Neural cell (in vitro differentiated cells): ENCODE results near the gene TANGO6. TPM values are rescaled to one million over a fixed set of nuclear protein-coding genes. Genes with fewer than 3 reads are reported as not detected.

Source experiments
- H2AFZ ChIP-seq: fragments of 200-600, 300-800 bp; sonication (generic), shearing (Covaris generic); 2 replicates; pipeline ENCODE4 v1.6.0; 2014; ENCODE audit warnings: low read depth, mild to moderate bottlenecking, antibody characterized with exemption, low read length, moderate library complexity
- H3F3A ChIP-seq: fragments of 200-600 bp; shearing (Covaris generic); 2 replicates; pipeline ENCODE4 v1.6.1; 2016; ENCODE audit warnings: mild to moderate bottlenecking, moderate library complexity, mixed read lengths, antibody characterized with exemption, low read length; ENCODE audit not compliant: insufficient read depth, poor library complexity, severe bottlenecking
- H3K27ac ChIP-seq: fragments of 200-600, 300-800 bp; sonication (generic), shearing (Covaris generic); 2 replicates; pipeline ENCODE4 v1.5.1; 2014; ENCODE audit warnings: mild to moderate bottlenecking, low read length, moderate library complexity
- H3K27me3 ChIP-seq: fragments of 300-800, 200-600 bp; sonication (generic), shearing (Covaris generic); 2 replicates; pipeline ENCODE4 v1.6.0; 2014; ENCODE audit warnings: mild to moderate bottlenecking, low read depth, low read length, moderate library complexity; ENCODE audit not compliant: insufficient read depth
- H3K36me3 ChIP-seq: fragments of 300-800, 200-600 bp; sonication (generic), shearing (Covaris generic); 2 replicates; pipeline ENCODE4 v1.5.1; 2014; ENCODE audit warnings: mild to moderate bottlenecking, antibody characterized with exemption, low read length, moderate library complexity; ENCODE audit not compliant: insufficient read depth
- H3K4me2 ChIP-seq: fragments of 300-800, 200-600 bp; sonication (generic), shearing (Covaris generic); 2 replicates; pipeline ENCODE4 v1.6.0; 2014; ENCODE audit warnings: mild to moderate bottlenecking, low read length
- H3K4me3 ChIP-seq: fragments of 300-800, 200-600 bp; sonication (generic), shearing (Covaris generic); 2 replicates; pipeline ENCODE4 v1.5.1; 2014; ENCODE audit warnings: mild to moderate bottlenecking, low read length, moderate library complexity
- H3K79me2 ChIP-seq: fragments of 200-600 bp; shearing (Covaris generic); replicated peaks from 2 replicates; pipeline ENCODE4 v1.6.0; 2014; ENCODE audit warnings: mild to moderate bottlenecking, low read length, moderate library complexity; ENCODE audit not compliant: insufficient read depth
- H3K9ac ChIP-seq: fragments of 300-800, 200-600 bp; sonication (generic), shearing (Covaris generic); 2 replicates; pipeline ENCODE4 v1.6.1; 2016; ENCODE audit warnings: mild to moderate bottlenecking, low read length, mixed read lengths
- H3K9me2 ChIP-seq: fragments of 200-600 bp; shearing (Covaris generic); 2 replicates; pipeline ENCODE4 v1.6.1; 2016; ENCODE audit warnings: mild to moderate bottlenecking, low read length, mixed read lengths; ENCODE audit not compliant: insufficient read depth
- H3K9me3 ChIP-seq: fragments of 200-600, 300-800 bp; sonication (generic), shearing (Covaris generic); 2 replicates; pipeline ENCODE4 v1.6.1; 2016; ENCODE audit warnings: mild to moderate bottlenecking, mixed run types, low read length, moderate library complexity, mixed read lengths
- H4K20me1 ChIP-seq: fragments of 200-600 bp; shearing (Covaris generic); 2 replicates; pipeline ENCODE4 v1.6.1; 2016; ENCODE audit warnings: mild to moderate bottlenecking, mixed run types; ENCODE audit not compliant: insufficient read depth
- EP300 ChIP-seq: fragments of 450-650 bp; conservative IDR thresholded peaks from 2 replicates; pipeline ENCODE4 v1.6.1; 2014; ENCODE audit warnings: antibody characterized with exemption, mild to moderate bottlenecking, moderate library complexity; ENCODE audit not compliant: poor library complexity, severe bottlenecking
- EZH2 ChIP-seq: fragments of 200-600, 300-800 bp; shearing (Covaris generic), sonication (generic); IDR thresholded peaks from 2 replicates; pipeline ENCODE4 v1.6.1; 2014; ENCODE audit warnings: antibody characterized with exemption, low read length, borderline replicate concordance, mild to moderate bottlenecking; ENCODE audit not compliant: insufficient read depth, poor library complexity, severe bottlenecking
- MXI1 ChIP-seq: fragments of 450-650 bp; conservative IDR thresholded peaks from 2 replicates; pipeline ENCODE4 v1.6.1; 2014; ENCODE audit warnings: antibody characterized with exemption, mild to moderate bottlenecking; ENCODE audit not compliant: poor library complexity, severe bottlenecking
- POLR2AphosphoS5 ChIP-seq: IDR thresholded peaks from 2 replicates; pipeline ENCODE4 v1.6.1; 2012
- RAD21 ChIP-seq: fragments of 450-650 bp; conservative IDR thresholded peaks from 2 replicates; pipeline ENCODE4 v1.6.1; 2014; ENCODE audit warnings: antibody characterized with exemption, mild to moderate bottlenecking, moderate library complexity
- SMC3 ChIP-seq: fragments of 450-650 bp; conservative IDR thresholded peaks from 2 replicates; pipeline ENCODE4 v1.6.1; 2014; ENCODE audit warnings: antibody characterized with exemption, mild to moderate bottlenecking, moderate library complexity; ENCODE audit not compliant: poor library complexity
- TAF1 ChIP-seq: IDR thresholded peaks from 2 replicates; pipeline ENCODE4 v1.6.1; 2012; ENCODE audit warnings: low read depth
- polyA plus RNA-seq: library from polyadenylated mRNA; depleted of rRNA; stranded (reverse); fragments of >200 nt; gene quantifications from 2 replicates; pipeline ENCODE4 v1.2.3, GENCODE V29; 2014
- TF ChIP-seq, protein P1 (sequence below): IDR thresholded peaks from 2 replicates; pipeline ENCODE4 v1.6.1; 2012; ENCODE audit warnings: borderline replicate concordance
- TF ChIP-seq, protein P2 (sequence below): fragments of 450-650 bp; IDR thresholded peaks from 2 replicates; pipeline ENCODE4 v1.5.1; 2014; ENCODE audit warnings: antibody characterized with exemption, mild to moderate bottlenecking, moderate library complexity; ENCODE audit not compliant: poor library complexity, severe bottlenecking

Gene TANGO6
- polyA plus RNA-seq, 1 donor from 2014 or later = 9.5 TPM

DNA sequence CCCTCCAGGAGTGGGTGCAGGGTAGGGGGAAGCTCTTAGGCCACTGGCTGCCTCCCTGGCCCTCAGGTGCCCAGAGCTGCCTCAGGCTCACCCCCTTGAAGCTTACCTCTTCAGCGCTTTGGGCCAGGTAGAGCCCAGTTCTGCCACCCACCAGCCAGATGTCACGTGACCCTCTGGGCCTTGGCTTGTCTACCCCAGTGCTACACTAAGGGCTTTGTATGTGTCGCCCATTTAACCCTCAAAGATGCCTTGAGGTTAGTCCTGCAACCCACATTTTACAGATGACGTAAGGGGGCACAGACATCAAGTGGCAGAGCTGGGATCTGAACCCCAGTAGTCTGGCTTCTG is 265.5 kb downstream of the TANGO6 start:
- Histone ChIP-seq H3K27me3 (no peaks in the 10 kb centered on the region), H3K4me3 (peak overlapping the region; percentile 97), H3K79me2 (peaks cover 45% of the 10 kb centered on the region), H2AFZ (no peak overlapping the region), H3K4me2 (peak overlapping the region; percentile 81), H3K27ac (peak overlapping the region; percentile 73), H3F3A (peaks cover 3% of the 10 kb centered on the region), H3K9me3 (no peaks in the 10 kb centered on the region), H3K9ac (peak overlapping the region; percentile 85), H3K9me2 (no peaks in the 10 kb centered on the region), H4K20me1 (no peaks in the 10 kb centered on the region), H3K36me3 (peaks cover 9% of the 10 kb centered on the region)
- no peak for TF ChIP-seq MXI1
- TF ChIP-seq, protein P1, sequence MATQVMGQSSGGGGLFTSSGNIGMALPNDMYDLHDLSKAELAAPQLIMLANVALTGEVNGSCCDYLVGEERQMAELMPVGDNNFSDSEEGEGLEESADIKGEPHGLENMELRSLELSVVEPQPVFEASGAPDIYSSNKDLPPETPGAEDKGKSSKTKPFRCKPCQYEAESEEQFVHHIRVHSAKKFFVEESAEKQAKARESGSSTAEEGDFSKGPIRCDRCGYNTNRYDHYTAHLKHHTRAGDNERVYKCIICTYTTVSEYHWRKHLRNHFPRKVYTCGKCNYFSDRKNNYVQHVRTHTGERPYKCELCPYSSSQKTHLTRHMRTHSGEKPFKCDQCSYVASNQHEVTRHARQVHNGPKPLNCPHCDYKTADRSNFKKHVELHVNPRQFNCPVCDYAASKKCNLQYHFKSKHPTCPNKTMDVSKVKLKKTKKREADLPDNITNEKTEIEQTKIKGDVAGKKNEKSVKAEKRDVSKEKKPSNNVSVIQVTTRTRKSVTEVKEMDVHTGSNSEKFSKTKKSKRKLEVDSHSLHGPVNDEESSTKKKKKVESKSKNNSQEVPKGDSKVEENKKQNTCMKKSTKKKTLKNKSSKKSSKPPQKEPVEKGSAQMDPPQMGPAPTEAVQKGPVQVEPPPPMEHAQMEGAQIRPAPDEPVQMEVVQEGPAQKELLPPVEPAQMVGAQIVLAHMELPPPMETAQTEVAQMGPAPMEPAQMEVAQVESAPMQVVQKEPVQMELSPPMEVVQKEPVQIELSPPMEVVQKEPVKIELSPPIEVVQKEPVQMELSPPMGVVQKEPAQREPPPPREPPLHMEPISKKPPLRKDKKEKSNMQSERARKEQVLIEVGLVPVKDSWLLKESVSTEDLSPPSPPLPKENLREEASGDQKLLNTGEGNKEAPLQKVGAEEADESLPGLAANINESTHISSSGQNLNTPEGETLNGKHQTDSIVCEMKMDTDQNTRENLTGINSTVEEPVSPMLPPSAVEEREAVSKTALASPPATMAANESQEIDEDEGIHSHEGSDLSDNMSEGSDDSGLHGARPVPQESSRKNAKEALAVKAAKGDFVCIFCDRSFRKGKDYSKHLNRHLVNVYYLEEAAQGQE = no peak

DNA sequence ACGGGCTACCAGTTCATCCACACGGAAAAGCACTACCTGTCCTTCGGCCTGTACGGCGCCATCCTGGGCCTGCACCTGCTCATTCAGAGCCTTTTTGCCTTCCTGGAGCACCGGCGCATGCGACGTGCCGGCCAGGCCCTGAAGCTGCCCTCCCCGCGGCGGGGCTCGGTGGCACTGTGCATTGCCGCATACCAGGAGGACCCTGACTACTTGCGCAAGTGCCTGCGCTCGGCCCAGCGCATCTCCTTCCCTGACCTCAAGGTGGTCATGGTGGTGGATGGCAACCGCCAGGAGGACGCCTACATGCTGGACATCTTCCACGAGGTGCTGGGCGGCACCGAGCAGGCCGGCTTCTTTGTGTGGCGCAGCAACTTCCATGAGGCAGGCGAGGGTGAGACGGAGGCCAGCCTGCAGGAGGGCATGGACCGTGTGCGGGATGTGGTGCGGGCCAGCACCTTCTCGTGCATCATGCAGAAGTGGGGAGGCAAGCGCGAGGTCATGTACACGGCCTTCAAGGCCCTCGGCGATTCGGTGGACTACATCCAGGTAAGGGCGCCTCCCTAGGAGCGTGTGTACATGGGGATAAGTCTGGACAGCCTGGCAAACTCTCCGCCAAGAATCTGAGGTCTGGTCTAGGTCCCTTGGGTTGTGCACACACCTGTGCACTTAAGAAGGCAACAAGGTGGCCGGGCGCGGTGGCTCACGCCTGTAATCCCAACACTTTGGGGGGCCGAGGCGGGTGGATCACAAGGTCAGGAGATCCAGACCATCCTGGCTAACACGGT is 266.3 kb downstream of the TANGO6 start:
- peaks cover 3% of the 10 kb centered on the region for H3F3A ChIP-seq
- TF ChIP-seq EP300 = no peak
- TF ChIP-seq TAF1 = no peak
- no peak for TF ChIP-seq SMC3
- TF ChIP-seq, protein P1 = no peak
- no peak for TF ChIP-seq RAD21
- TF ChIP-seq, protein P2, sequence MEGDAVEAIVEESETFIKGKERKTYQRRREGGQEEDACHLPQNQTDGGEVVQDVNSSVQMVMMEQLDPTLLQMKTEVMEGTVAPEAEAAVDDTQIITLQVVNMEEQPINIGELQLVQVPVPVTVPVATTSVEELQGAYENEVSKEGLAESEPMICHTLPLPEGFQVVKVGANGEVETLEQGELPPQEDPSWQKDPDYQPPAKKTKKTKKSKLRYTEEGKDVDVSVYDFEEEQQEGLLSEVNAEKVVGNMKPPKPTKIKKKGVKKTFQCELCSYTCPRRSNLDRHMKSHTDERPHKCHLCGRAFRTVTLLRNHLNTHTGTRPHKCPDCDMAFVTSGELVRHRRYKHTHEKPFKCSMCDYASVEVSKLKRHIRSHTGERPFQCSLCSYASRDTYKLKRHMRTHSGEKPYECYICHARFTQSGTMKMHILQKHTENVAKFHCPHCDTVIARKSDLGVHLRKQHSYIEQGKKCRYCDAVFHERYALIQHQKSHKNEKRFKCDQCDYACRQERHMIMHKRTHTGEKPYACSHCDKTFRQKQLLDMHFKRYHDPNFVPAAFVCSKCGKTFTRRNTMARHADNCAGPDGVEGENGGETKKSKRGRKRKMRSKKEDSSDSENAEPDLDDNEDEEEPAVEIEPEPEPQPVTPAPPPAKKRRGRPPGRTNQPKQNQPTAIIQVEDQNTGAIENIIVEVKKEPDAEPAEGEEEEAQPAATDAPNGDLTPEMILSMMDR = no peak
- TF ChIP-seq POLR2AphosphoS5 = no peak
- TF ChIP-seq MXI1 = no peak
- TF ChIP-seq EZH2 = no peak
- no peaks in the 10 kb centered on the region for H3K9me3 ChIP-seq
- H3K36me3 ChIP-seq = peaks cover 9% of the 10 kb centered on the region
- H3K27me3 ChIP-seq = no peaks in the 10 kb centered on the region
- H3K9me2 ChIP-seq = no peaks in the 10 kb centered on the region
- no peak overlapping the region for H3K4me2 ChIP-seq
- no peaks in the 10 kb centered on the region for H4K20me1 ChIP-seq
- H3K27ac ChIP-seq = no peak overlapping the region
- peak overlapping the region; percentile 85 for H3K9ac ChIP-seq
- H3K79me2 ChIP-seq = peaks cover 45% of the 10 kb centered on the region
- peak overlapping the region; percentile 97 for H3K4me3 ChIP-seq
- no peak overlapping the region for H2AFZ ChIP-seq
